ENCODE measurements around the gene C12orf76. TPM values are rescaled to one million over a fixed set of nuclear protein-coding genes. Genes with fewer than 3 reads are reported as not detected.
A peak's percentile ranks its signal among the peaks of the same experiment; 100 is the strongest.

The C12orf76 gene
- 10 to 100 TPM in 1 of 4 donors, 1 to 10 TPM in 3; 3.0 to 22.8 (median 8.0) TPM for total RNA-seq

- Histone ChIP-seq H3K4me1 (peaks cover 13 to 19% of the 10 kb centered on the region in 2 donors), H3K9me3 (no peaks in the 10 kb centered on the region)
- intact Hi-C loops (cut with DNase I; ENCODE audit: low total_unique reads) = loop anchor here (10.0 kb wide), 1 partner anchor 236 kb away; the partner anchor contains the start of gene ATP2A2
Measured at GRCh38 chr12:110048242-110049027, at the start of gene C12orf76. Gene C12orf76, minus strand, starts transcription at chr12:110048522. Its CDS starts 27 bp downstream, at chr12:110048495.

DNA sequence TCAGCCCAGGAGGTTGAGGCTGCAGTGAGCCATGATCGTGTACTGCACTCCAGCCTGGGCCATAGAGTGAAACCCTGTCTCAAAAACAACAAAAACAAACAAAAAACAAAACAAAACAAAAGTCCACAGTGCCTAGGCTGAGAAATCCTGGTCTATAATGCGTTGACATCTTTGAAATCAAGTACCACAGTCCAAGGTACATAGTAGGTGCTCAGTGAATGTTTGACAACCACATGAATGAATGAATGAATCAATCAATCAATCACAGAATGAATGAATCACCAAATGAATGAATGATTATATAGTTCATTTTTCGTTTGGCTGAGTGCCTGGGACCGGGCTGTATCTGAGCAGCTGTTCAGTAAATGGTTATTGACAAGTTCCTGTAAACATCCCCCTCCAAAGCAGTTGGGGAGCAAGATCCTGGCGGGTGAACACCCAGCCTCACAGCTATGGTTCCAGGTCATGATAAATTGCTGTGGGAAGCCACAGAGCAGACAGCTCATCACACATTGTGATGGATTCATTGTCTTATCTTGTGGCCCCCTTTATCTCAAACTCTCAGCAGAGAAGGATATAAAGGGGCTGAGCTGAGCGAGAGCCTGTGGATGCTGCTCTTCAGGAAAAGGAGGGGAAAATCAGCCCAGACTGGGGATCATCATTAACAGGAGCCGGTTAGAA, 45.4 kb upstream of the C12orf76 start:
- Histone ChIP-seq H3K9me3 (no peaks in the 10 kb centered on the region), H3K27ac (no peak overlapping the region), H3K36me3 (no peaks in the 10 kb centered on the region), H3K27me3 (no peaks in the 10 kb centered on the region), H3K4me3 (no peak overlapping the region), H3K4me1 (no peaks in the 10 kb centered on the region)
- in situ Hi-C loops (cut with MboI; ENCODE audit: low sequenced_read_pairs in 4 of 4) = loop anchor here in 1 of 4 donors (10.0 kb wide), 1 partner anchor 331 kb away; no protein-coding TSS in a partner anchor
- ATAC-seq (no peak), DNase-seq (no peak)
- intact Hi-C loops (cut with DNase I; ENCODE audit: low total_unique reads) = no loop called here
- TF ChIP-seq, protein P1, sequence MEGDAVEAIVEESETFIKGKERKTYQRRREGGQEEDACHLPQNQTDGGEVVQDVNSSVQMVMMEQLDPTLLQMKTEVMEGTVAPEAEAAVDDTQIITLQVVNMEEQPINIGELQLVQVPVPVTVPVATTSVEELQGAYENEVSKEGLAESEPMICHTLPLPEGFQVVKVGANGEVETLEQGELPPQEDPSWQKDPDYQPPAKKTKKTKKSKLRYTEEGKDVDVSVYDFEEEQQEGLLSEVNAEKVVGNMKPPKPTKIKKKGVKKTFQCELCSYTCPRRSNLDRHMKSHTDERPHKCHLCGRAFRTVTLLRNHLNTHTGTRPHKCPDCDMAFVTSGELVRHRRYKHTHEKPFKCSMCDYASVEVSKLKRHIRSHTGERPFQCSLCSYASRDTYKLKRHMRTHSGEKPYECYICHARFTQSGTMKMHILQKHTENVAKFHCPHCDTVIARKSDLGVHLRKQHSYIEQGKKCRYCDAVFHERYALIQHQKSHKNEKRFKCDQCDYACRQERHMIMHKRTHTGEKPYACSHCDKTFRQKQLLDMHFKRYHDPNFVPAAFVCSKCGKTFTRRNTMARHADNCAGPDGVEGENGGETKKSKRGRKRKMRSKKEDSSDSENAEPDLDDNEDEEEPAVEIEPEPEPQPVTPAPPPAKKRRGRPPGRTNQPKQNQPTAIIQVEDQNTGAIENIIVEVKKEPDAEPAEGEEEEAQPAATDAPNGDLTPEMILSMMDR (IDR thresholded peaks at IDR 0.05 in 4 of 5, conservative IDR thresholded peaks at IDR 0.05 in 1 of 5) = no peak
- TF ChIP-seq POLR2A (IDR thresholded peaks at IDR 0.05) = no peak

More at GRCh38 chr12:110048242-110049027, at the start of gene C12orf76:
- no peaks in the 10 kb centered on the region for H3K27me3 ChIP-seq
- H3K27ac ChIP-seq = peak within 1 kb of the TSS; percentile 48 to 69 (median 64)
- in situ Hi-C loops (cut with MboI; ENCODE audit: low sequenced_read_pairs in 4 of 4) = no loop called here
- H3K36me3 ChIP-seq = no peaks in the 10 kb centered on the region
- peak; percentile 94 to 95 for ATAC-seq
- DNase-seq = peak; percentile 75 to 82
- TF ChIP-seq, protein P1 (IDR thresholded peaks at IDR 0.05 in 4 of 5, conservative IDR thresholded peaks at IDR 0.05 in 1 of 5) = no peak
- TF ChIP-seq POLR2A (IDR thresholded peaks at IDR 0.05) = peak in 1 of 2 donors; percentile 25
- peak within 1 kb of the TSS; percentile 75 to 95 (median 81) for H3K4me3 ChIP-seq

GRCh38 chr12:110091136-110091711, 42.9 kb upstream of the C12orf76 start:
- H3K27ac ChIP-seq = no peak overlapping the region
- DNase-seq (no peak), ATAC-seq (no peak)
- no peak for TF ChIP-seq POLR2A (IDR thresholded peaks at IDR 0.05)
- TF ChIP-seq, protein P1 (IDR thresholded peaks at IDR 0.05 in 4 of 5, conservative IDR thresholded peaks at IDR 0.05 in 1 of 5) = no peak
- no peak overlapping the region for H3K4me3 ChIP-seq
- H3K9me3 ChIP-seq = no peaks in the 10 kb centered on the region
- H3K4me1 ChIP-seq = no peaks in the 10 kb centered on the region
- in situ Hi-C loops (cut with MboI; ENCODE audit: low sequenced_read_pairs in 4 of 4) (loop anchor here in 1 of 4 donors (10.0 kb wide), 1 partner anchor 334 kb away; no protein-coding TSS in a partner anchor), intact Hi-C loops (cut with DNase I; ENCODE audit: low total_unique reads) (no loop called here)
- H3K36me3 ChIP-seq = no peaks in the 10 kb centered on the region
- no peaks in the 10 kb centered on the region for H3K27me3 ChIP-seq

DNA sequence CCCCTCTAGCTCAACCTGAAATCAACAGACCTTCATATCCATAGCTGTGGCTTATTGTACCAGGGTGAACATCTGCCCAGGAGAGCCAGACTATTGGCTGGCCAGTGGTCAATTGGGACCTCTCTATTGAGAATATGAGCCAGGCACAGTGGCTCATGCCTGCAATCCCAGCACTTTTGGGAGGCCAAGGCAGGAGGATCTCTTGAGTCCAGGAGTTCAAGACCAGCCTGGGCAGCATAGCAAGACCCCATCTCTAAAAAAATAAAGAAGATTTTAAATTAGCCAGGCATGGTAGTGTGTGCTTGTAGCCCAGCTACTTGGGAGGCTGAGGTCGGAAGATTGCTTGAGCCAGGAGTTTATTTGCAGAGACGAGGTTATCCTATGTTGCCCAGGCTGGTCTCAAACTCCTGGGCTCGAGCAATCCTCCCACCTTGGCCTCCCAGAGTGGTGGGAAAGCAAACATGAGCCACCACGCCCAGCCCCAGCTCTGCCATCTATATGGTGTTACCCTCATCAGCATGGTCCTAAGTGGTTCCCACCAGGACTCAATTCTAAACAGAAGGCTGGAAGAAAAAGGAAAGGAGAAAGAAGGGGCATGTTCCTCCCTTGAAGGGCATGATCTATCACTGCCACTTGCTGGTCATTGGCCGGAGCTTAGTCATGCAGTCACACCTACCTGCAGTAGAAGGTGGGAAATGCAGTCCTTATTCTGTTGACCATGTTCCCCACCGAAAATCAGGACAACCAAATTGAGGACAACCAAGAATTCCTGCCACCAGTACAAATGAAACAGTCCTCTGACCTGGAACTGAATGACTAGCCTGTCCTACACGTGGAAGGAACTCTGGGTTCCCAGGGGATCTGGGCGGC, 42.2 kb upstream of the C12orf76 start:
- H3K27me3 ChIP-seq = no peaks in the 10 kb centered on the region
- H3K36me3 ChIP-seq = no peaks in the 10 kb centered on the region
- H3K9me3 ChIP-seq = no peaks in the 10 kb centered on the region
- no peaks in the 10 kb centered on the region for H3K4me1 ChIP-seq
- in situ Hi-C loops (cut with MboI; ENCODE audit: low sequenced_read_pairs in 4 of 4) = loop anchor here in 1 of 4 donors (10.0 kb wide), 1 partner anchor 334 kb away; no protein-coding TSS in a partner anchor
- H3K27ac ChIP-seq = no peak overlapping the region
- DNase-seq (no peak), ATAC-seq (no peak)
- H3K4me3 ChIP-seq = no peak overlapping the region
- intact Hi-C loops (cut with DNase I; ENCODE audit: low total_unique reads) = no loop called here
- TF ChIP-seq, protein P1 (IDR thresholded peaks at IDR 0.05 in 4 of 5, conservative IDR thresholded peaks at IDR 0.05 in 1 of 5) = no peak
- TF ChIP-seq POLR2A (IDR thresholded peaks at IDR 0.05) = no peak
